Measurements from ENCODE around the gene NFYB.
"Not testable (repeated sequence)": the region's sequence is repeated elsewhere in the genome, so short reads cannot be mapped to it uniquely, and the experiment has no call there.

Gene NFYB

GRCh38 chr12:104115587-104115975, 22.4 kb downstream of the NFYB start:
- DNase-seq (ENCODE audit: low read depth in 2 of 2), result no peak

GRCh38 chr12:104114834-104115586, 23.0 kb downstream of the NFYB start:
- not testable (repeated sequence) for DNase-seq (ENCODE audit: low read depth in 2 of 2)

GRCh38 chr12:104109446-104110271, 28.4 kb downstream of the NFYB start:
- DNase-seq (ENCODE audit: low read depth in 2 of 2), result no peak

GRCh38 chr12:104108755-104109445, 29.1 kb downstream of the NFYB start:
- DNase-seq (ENCODE audit: low read depth in 2 of 2), result peak; percentile 82 to 89

- DNase-seq (ENCODE audit: low read depth in 2 of 2), result no peak
These were observed 31.0 kb downstream of the NFYB start for GRCh38 chr12:104106965-104107364.

GRCh38 chr12:104105461-104105860, 32.5 kb downstream of the NFYB start:
- no peak for DNase-seq (ENCODE audit: low read depth in 2 of 2)

- DNase-seq (ENCODE audit: low read depth in 2 of 2), result no peak
These were observed 40.1 kb downstream of the NFYB start for GRCh38 chr12:104097954-104098353.

GRCh38 chr12:104095289-104095688, 42.7 kb downstream of the NFYB start:
- DNase-seq (ENCODE audit: low read depth in 2 of 2), result no peak

- no peak for DNase-seq (ENCODE audit: low read depth in 2 of 2)
These were observed 43.7 kb downstream of the NFYB start for GRCh38 chr12:104094284-104094683.

- DNase-seq (ENCODE audit: low read depth in 2 of 2), result no peak
These were observed 46.9 kb downstream of the NFYB start for GRCh38 chr12:104091136-104091535.

- no peak for DNase-seq (ENCODE audit: low read depth in 2 of 2)
These were observed 47.3 kb downstream of the NFYB start for GRCh38 chr12:104090685-104091084.

GRCh38 chr12:104083769-104084475, 54.1 kb downstream of the NFYB start:
- DNase-seq (ENCODE audit: low read depth in 2 of 2), result peak; percentile 24 to 61

- no peak for DNase-seq (ENCODE audit: low read depth in 2 of 2)
These were observed 57.2 kb downstream of the NFYB start for GRCh38 chr12:104080764-104081163.

GRCh38 chr12:104079024-104079423, 59.0 kb downstream of the NFYB start:
- DNase-seq (ENCODE audit: low read depth in 2 of 2), result no peak

GRCh38 chr12:104073699-104074098, 64.3 kb downstream of the NFYB start:
- DNase-seq (ENCODE audit: low read depth in 2 of 2), result no peak

- no peak for DNase-seq (ENCODE audit: low read depth in 2 of 2)
These were observed 65.9 kb downstream of the NFYB start for GRCh38 chr12:104072099-104072498.

Data from stimulated activated CD4-positive, alpha-beta T cell treated with anti-CD3 and anti-CD28 coated beads, Interleukin-4, amount 100 ng/mL, for 48 hours (primary cell).